OCI-LY7 (cell line): Measurements from ENCODE around the gene DISC1.

Experiments used
- EZH2phosphoT487 ChIP-seq: fragments of 200-600 bp; sonication (generic); IDR thresholded peaks from 2 replicates; pipeline ENCODE4 v1.6.1; 2018; ENCODE audit warnings: low read depth, borderline replicate concordance, mild to moderate bottlenecking, mixed run types, antibody characterized with exemption, low read length, moderate library complexity, mixed read lengths
- TF ChIP-seq, protein P1 (sequence below): fragments of 200-600 bp; sonication (generic); conservative IDR thresholded peaks from 2 replicates; pipeline ENCODE4 v1.5.1; 2014; ENCODE audit warnings: mild to moderate bottlenecking, antibody characterized with exemption, low read length, moderate library complexity, mixed read lengths

DNA sequence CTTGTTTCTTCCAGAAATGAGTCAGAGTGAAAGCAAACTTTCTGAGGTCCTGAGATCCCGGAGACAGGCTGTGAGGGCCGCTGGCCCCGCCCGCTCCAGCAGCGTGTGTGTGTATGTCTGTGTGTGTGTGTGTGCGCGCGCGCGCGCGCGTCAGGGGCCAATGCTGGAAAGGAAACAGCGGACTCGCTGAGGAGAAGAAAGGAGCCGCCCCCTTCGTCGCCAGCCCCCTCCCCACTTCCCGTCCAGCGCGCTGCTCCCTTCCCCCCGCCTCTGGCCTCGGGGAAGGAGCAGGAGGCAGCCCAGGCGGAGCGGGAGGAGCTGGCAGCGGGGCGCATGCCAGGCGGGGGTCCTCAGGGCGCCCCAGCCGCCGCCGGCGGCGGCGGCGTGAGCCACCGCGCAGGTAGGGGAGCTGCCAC, at the start of gene DISC1:
- TF ChIP-seq, protein P1, sequence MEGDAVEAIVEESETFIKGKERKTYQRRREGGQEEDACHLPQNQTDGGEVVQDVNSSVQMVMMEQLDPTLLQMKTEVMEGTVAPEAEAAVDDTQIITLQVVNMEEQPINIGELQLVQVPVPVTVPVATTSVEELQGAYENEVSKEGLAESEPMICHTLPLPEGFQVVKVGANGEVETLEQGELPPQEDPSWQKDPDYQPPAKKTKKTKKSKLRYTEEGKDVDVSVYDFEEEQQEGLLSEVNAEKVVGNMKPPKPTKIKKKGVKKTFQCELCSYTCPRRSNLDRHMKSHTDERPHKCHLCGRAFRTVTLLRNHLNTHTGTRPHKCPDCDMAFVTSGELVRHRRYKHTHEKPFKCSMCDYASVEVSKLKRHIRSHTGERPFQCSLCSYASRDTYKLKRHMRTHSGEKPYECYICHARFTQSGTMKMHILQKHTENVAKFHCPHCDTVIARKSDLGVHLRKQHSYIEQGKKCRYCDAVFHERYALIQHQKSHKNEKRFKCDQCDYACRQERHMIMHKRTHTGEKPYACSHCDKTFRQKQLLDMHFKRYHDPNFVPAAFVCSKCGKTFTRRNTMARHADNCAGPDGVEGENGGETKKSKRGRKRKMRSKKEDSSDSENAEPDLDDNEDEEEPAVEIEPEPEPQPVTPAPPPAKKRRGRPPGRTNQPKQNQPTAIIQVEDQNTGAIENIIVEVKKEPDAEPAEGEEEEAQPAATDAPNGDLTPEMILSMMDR = no peak
- no peak for TF ChIP-seq EZH2phosphoT487
